ENCODE measurements around the gene COQ2.

- TF ChIP-seq CTBP1 (IDR thresholded peaks at IDR 0.05; ENCODE audit: borderline replicate concordance): peak; percentile 82
- no peak for TF ChIP-seq BHLHE40 (IDR thresholded peaks at IDR 0.05; ENCODE audit: borderline replicate concordance)
- TF ChIP-seq FOXA1 (IDR thresholded peaks at IDR 0.05): no peak
- no peak for TF ChIP-seq ELF4 (IDR thresholded peaks at IDR 0.05)
- no peak for TF ChIP-seq SP1 (IDR thresholded peaks at IDR 0.05)
- no peak for TF ChIP-seq SUZ12 (IDR thresholded peaks at IDR 0.05)
- no peak for TF ChIP-seq LEF1 (IDR thresholded peaks at IDR 0.05; ENCODE audit: borderline replicate concordance)
These were observed 29.0 kb downstream of the COQ2 start for GRCh38 chr4:83255584-83255983.

Data from HEK293T (cell line).